Adrenal gland (tissue), 5 donors: Measurements from ENCODE around the gene SLC41A2.
A peak's percentile ranks its signal among the peaks of the same experiment; 100 is the strongest.

ENCODE experiments used
- CTCF ChIP-seq, 6 experiments: fragments of 450-650 bp in 4 of 6; fragments of 200-600 bp in 2 of 6; sonication (generic) in 1 of 6; IDR thresholded peaks; 1 replicate in 5 of 6; 2 replicates in 1 of 6; pipeline versions ENCODE4 v1.5.1 to v1.8.0; 2016 to 2021; ENCODE audit warnings: antibody characterized with exemption in 6 of 6, mild to moderate bottlenecking in 2 of 6, moderate library complexity in 1 of 6
- POLR2A ChIP-seq, 2 donors: fragments of 450-650 bp; IDR thresholded peaks; one replicate each; pipeline ENCODE4 v1.6.1; 2017; ENCODE audit warnings: antibody characterized with exemption in 2 of 2, mild to moderate bottlenecking in 2 of 2, moderate library complexity in 1 of 2
- donor health status: DM: no; HTN: no; CAD: no.

GRCh38 chr12:104986022-104986941 lies 28.2 kb upstream of the SLC41A2 start, which contains the start of gene NOPCHAP1:
- TF ChIP-seq CTCF (IDR thresholded peaks at IDR 0.05) (no peak), POLR2A (IDR thresholded peaks at IDR 0.05) (peak in 1 of 2 donors; percentile 65)
